GM18526 (cell line): ENCODE results near the gene ANTXR1.

ENCODE experiments used
- POLR2A ChIP-seq: IDR thresholded peaks from 3 replicates; pipeline ENCODE4 v1.6.1; 2011; ENCODE audit not compliant: insufficient read length; ENCODE audit errors: extremely low read depth

Gene ANTXR1

DNA sequence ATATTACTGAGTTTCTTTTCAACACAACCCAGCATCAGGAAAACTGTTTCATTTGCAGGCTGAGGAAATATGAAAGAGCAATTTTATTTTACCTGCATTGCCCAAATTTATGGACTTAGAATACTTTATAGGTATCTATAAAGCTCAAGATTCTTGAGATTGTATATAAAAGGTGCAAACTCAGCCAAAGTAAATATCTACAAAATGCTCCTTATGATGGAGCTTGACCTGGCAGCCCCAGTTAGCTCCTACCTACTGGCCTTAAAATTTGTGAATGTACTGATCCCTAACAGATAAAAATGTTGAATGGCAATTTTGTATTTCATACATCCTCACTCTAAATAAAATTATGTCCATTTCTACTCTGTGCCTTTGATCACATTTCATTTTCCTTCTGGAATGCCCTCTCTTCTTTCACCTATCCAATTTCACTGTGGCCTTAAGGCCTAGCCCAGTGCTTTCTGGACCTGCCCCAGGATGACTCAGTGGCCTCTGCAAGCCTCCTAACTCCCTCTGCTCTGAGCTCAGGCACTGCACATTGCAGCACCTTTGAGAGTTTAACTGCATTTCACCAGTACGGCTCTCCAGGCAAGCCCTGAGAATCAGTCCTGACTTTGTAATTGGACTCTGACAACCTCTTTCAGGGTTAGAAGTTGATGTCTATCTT, 125.9 kb downstream of the ANTXR1 start:
- TF ChIP-seq POLR2A = no peak

DNA sequence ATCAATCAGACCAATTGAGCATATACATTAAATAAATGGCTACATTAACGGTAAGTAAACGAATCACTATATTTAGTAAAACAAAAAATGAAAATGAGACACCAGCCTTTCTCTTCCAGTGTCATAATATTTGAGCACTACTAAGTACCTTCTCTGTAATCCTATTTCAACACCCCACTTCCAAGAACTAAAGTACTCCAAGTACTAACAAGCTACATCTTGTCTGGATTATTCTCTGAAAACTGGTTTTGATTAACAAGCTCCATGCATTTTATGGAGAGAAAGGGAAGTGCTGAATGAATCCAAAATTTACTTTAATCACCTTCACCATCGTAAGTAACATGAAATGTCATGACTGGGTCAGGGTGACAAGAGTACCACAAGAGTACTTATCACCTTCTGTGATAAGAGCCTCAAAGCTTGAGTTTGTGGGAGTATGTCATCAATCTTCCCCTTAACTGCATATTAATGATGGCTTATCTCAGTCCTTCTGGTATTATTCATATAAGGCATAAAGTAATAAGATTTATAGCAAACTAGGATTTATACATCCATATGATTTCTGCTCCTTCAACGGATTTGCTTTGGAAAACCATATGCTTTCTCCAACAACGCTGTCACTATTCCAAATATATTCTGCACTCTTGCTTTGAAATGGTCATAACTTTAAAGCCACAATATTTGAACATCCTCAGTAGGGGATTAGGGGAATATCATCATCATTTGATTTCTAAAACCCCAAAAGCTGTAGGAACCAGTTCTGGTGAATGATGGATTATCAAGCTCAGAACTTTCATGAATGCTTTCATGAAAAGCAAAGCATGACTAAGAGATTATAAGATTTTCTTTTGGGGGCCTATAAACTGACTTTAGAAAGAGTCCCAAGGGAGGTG, 127.0 kb downstream of the ANTXR1 start:
- no peak for TF ChIP-seq POLR2A

DNA sequence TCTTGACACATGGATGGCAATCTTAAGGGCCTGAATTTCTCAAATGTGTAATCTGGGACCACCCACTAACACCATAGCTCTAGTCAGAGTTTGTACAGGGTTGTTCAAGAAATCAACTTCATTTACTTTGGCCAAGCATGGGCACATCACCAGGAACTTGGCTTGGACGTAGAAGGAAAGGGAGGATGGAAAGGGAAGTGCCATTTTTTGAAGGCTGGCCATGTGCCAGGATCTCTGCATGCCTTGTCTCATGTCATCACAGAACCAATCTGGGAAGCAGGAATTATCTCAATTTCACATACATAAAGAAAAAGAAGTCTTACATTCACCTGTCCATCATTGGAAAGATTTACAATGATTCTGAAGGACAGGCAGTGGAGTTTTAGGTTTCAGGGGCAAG, 128.1 kb downstream of the ANTXR1 start:
- no peak for TF ChIP-seq POLR2A

DNA sequence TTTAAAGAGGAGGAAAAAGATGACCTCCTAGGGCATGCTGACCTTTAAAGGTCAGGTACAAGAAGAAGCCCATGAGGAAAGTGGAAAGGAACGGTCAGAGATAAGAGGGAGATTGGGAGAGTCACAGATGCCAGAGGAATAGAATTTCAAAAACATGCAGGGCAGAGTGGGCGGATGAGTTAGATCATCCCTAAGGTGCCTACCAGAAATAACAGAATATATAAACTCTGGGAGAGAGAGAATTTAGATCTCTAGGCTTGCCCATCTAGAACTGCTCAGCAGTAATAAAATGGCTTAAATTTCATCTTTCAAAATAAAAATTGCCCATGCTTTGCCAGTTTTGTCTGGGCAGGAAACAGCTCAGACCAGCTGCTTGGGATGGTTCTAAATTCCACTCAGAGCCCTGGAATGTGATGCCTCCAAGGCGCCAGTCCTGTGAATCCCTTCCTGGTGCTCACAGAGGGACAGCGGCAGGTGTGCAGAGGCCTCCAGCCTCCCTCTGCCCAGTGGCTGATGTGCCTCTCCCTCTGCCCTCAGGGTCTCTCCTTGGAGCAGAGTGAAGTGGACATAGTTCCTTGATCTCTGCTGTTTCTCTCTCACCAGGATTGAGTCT, 130.9 kb downstream of the ANTXR1 start:
- TF ChIP-seq POLR2A = no peak

DNA sequence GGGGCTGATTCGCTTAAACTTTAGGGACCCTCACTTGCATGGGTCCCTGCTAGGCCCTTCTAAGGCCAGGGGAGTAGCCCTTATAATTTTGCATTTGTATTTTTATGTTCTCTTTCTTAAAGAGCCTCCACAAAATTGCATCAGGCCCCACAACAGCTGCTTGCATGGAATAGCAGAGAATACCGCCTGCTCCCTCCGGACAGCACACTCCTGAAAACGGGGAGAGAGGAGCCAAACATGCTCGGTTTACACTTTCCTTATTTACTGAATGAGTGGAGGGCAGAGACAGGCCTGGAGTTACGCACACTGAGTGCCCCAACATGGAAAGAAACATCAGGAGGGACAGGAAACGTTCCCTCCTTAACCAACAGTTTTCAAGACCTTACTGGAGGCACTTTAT, 132.2 kb downstream of the ANTXR1 start:
- TF ChIP-seq POLR2A = no peak

DNA sequence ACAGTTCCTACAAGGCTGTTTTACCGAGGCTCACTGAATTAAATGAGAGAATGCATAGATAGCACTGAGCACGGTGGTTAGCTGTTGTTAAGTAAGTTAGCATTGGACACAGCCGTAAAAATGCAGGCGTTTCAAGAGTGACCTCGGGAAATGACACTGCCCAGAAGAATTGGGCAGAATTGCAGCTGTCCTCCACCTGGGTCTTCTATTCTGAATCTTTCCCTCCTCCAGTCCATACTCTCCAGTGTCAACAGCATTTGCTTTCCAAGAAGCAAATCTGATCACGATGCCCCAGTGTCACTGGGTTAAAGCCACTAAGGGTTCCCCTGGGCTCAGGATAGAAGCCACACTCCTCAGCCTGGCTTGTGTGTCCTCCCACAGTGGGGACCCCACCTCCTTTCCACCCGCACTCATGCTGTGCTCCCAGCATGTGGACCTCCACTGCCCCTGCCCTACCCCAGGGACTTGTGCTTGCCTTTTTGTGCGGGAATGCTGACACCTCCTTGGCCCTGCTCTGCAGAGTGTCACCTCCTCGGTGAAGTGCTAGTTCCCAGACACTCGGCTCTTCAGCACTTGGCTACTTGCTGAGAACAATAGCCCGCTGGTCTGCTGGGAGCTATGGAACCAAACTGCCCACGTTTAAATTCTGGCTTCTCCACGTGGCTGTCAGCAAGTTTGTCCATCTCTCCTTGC, 135.0 kb downstream of the ANTXR1 start:
- no peak for TF ChIP-seq POLR2A

DNA sequence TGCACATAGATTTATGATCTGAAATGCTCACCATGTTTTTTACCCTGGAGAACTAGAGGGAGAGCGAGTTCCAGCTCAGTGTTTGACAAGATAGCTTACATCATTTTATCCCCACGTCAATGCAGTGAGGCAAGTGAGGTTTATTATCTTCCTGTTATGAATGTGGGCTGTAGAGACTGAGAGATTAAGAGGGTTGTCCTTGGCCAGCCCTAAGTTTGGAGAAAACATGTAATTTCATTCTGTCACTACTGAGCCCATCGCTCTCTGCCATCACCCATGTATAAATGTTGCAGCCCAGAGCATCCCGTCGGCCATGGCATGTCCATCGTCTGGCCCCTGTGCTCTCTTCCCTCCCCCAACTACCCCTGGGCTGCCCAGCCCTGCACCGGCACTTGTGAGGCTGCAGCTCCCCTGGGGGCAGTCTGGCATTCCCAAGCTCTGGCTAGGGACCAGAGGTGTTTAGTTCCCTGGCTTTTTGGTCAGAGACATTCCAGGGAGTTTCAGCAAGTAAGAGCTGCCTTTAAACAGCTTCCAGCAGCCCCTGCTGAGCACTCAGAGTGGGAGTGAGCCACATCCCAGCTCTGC, 136.7 kb downstream of the ANTXR1 start:
- no peak for TF ChIP-seq POLR2A

DNA sequence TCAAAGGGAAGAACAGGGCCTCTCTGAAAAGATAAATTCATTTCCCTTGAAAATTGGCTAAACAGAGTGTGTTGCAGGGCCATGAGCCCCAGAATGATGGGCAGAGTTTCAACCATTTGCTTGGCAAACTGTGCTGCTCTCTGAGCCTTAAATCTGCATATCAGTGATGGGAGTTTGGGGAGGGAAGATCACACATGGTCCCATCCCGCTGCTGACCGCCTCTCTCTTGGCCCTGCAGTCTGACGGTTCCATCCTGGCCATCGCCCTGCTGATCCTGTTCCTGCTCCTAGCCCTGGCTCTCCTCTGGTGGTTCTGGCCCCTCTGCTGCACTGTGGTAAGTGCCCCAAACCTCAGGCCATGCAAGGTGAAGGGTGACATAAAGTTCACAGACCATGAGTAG, 139.0 kb downstream of the ANTXR1 start:
- TF ChIP-seq POLR2A = no peak

DNA sequence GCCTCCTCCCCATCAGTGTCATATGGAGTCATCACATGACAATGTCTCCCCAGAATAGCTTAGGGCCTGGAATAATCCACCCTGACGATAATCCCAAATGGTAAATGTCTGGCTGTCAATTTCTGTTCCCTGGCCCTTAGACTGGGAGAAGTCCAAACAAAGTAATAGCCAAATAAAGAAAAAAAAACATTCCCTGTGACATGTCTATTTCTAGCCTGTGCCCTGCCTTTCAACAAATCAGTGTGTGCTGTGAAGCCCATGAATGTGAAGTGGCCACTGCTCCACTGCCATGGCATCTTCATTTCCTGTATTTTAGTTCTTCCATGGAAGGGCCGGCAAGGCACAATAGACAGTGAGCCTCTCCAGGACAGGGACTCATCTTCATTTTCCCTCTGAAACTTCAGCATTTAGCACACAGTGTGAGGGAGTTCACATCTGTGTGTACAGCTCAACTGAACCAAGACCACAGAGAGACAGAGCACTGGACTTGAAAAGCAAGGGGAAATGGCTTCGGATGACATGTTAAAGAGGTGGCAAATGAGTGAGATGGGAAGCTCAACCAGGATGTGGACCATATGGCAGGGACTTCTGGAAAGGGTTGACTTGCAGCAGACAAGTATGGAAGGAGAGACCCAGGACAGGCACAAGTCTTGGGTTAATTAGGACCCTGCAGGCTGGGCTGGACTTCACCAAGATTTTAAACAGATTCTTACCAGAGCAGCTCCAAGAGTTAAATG, 140.0 kb downstream of the ANTXR1 start:
- TF ChIP-seq POLR2A = no peak

DNA sequence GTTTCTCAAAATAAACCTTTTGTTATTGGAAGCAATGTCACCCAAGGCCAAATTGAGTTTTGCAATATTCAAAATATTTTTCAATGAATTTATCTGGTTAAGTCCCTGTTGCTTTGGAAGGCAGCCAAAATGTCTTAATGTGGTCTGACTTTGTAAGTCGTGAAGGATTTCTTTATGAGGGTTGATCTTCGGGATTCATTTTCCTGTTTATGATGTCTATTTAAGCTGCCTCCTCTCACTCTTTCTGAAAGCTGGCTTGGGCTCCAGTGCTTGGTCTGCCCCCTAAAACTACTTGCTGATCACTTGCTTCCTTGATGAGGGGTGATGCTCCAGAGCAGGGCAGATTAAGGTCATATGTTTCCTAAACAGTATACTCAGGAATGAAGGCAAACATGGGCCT, 141.1 kb downstream of the ANTXR1 start:
- no peak for TF ChIP-seq POLR2A

DNA sequence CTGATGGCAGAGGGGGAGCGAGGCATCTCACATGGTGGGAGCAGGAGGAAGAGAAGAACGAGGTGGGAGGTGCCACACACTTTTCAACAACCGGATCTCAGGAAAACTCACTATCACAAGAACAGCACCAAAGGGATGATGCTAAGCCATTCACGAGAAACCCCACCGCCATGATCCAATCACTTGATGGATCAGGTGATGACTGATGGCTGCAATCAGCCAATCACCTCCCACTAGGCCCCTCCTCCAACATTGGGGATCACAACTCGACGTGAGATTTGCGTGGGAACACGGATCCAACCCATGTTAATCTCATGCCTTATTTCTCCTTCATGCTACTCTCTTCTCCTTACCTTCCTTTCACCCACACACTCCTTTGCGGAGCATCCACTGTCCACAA, 143.6 kb downstream of the ANTXR1 start:
- TF ChIP-seq POLR2A = no peak

DNA sequence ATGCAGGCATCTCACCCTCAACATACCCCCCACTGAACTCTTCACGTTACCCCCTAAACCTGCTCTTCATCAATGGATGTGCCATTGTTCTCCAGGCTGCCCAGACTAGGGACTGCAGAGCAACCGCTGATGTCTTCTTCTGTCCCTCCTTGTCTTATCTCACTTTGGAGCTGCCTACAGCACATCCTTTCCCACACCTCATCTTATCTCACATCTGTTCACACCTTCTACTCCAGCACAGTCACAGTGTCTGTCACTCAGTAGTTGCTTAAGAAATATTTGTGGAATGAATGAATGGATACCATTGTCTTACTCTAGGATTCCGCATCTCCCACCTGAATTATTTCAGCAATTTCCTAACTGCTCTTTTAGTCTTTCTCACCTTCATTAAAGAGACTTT, 144.5 kb downstream of the ANTXR1 start:
- no peak for TF ChIP-seq POLR2A

DNA sequence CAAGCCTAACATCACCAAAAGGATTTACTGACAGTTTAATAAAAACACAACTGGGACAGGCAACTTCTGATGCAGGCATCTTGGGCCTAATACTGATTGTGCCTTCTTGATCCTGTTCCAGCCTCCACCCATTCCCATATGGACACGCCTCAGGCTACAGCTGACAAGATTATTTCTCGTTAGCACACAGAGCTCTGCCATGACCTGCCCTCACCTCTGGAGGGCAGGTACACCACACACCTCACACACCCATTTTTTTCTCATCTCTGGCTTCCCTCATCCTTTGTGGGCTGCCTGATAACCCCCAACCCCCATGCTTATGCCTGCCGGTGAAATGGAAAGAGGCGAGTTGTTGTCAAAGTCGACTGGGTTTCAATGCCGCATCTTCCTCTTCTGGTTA, 147.0 kb downstream of the ANTXR1 start:
- TF ChIP-seq POLR2A = no peak

DNA sequence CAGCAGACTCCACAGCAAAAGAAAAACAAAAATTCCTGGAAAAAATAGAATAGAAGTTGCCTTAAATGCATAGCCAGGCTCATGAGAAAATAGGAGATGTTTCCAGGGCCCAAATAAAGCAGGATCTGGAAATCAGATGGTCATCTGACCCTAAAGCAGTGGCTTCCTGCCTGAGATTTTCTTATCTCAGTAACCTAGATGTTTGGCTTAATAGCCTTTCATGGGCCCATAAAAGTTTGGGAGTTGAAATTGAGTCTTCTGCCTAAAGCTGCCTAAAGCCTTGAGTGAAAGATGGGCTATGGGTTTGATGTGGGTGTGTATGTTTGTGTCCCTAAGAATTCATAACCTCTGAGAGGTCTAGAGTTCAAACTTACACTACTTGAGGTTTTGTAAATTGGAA, 149.1 kb downstream of the ANTXR1 start:
- no peak for TF ChIP-seq POLR2A
